ENCODE measurements around the gene AOC3.

AOC3 gene

GRCh38 chr17:42844761-42845555 is 6.0 kb upstream of the AOC3 start:
- H3K4me3 ChIP-seq (ENCODE audit: low read length), result no peak overlapping the region
- DNase-seq (ENCODE audit: low read depth), result no peak
- TF ChIP-seq CTCF (conservative IDR thresholded peaks at IDR 0.05; ENCODE audit: low read depth, low read length), result no peak

GRCh38 chr17:42845556-42845917 is 5.5 kb upstream of the AOC3 start:
- DNase-seq (ENCODE audit: low read depth), result no peak
- H3K4me3 ChIP-seq (ENCODE audit: low read length), result no peak overlapping the region
- TF ChIP-seq CTCF (conservative IDR thresholded peaks at IDR 0.05; ENCODE audit: low read depth, low read length), result no peak

- no peak for TF ChIP-seq CTCF (conservative IDR thresholded peaks at IDR 0.05; ENCODE audit: low read depth, low read length)
- no peak for DNase-seq (ENCODE audit: low read depth)
- no peak overlapping the region for H3K4me3 ChIP-seq (ENCODE audit: low read length)
Observed at GRCh38 chr17:42845918-42846593, 4.9 kb upstream of the AOC3 start.

- no peak overlapping the region for H3K4me3 ChIP-seq (ENCODE audit: low read length)
- no peak for TF ChIP-seq CTCF (conservative IDR thresholded peaks at IDR 0.05; ENCODE audit: low read depth, low read length)
- no peak for DNase-seq (ENCODE audit: low read depth)
Observed at GRCh38 chr17:42846594-42847280, 4.3 kb upstream of the AOC3 start.

- no peak for TF ChIP-seq CTCF (conservative IDR thresholded peaks at IDR 0.05; ENCODE audit: low read depth, low read length)
- no peak for DNase-seq (ENCODE audit: low read depth)
- no peak overlapping the region for H3K4me3 ChIP-seq (ENCODE audit: low read length)
Observed at GRCh38 chr17:42848093-42848492, 2.9 kb upstream of the AOC3 start.

- H3K4me3 ChIP-seq (ENCODE audit: low read length), result no peak overlapping the region
- TF ChIP-seq CTCF (conservative IDR thresholded peaks at IDR 0.05; ENCODE audit: low read depth, low read length), result no peak
- no peak for DNase-seq (ENCODE audit: low read depth)
Observed at GRCh38 chr17:42849031-42849430, 2.0 kb upstream of the AOC3 start.

Measured in retinal pigment epithelial cell (primary cell).